ENCODE results near the gene SCLT1.

DNA sequence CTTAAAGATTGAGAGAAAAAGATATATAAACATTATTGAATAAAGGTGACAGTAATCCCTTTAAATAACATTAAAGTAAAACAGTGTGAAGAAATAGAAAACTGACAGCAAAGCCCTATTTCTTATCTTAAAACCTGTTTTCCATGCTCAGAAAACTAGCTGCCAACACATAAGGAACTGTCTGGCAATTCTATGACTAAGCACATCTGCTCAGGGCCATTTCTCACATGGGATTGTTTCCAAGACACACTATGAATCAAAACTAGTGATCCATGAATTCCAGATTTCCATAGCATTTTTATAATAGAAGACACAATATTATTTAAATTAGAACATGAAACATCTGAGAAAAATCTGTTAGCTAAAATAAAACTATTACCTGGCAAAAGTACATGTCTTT lies 113.4 kb downstream of the SCLT1 start:
- TF ChIP-seq, protein P1, sequence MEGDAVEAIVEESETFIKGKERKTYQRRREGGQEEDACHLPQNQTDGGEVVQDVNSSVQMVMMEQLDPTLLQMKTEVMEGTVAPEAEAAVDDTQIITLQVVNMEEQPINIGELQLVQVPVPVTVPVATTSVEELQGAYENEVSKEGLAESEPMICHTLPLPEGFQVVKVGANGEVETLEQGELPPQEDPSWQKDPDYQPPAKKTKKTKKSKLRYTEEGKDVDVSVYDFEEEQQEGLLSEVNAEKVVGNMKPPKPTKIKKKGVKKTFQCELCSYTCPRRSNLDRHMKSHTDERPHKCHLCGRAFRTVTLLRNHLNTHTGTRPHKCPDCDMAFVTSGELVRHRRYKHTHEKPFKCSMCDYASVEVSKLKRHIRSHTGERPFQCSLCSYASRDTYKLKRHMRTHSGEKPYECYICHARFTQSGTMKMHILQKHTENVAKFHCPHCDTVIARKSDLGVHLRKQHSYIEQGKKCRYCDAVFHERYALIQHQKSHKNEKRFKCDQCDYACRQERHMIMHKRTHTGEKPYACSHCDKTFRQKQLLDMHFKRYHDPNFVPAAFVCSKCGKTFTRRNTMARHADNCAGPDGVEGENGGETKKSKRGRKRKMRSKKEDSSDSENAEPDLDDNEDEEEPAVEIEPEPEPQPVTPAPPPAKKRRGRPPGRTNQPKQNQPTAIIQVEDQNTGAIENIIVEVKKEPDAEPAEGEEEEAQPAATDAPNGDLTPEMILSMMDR (IDR thresholded peaks at IDR 0.05), result no peak
- TF ChIP-seq, protein P2, sequence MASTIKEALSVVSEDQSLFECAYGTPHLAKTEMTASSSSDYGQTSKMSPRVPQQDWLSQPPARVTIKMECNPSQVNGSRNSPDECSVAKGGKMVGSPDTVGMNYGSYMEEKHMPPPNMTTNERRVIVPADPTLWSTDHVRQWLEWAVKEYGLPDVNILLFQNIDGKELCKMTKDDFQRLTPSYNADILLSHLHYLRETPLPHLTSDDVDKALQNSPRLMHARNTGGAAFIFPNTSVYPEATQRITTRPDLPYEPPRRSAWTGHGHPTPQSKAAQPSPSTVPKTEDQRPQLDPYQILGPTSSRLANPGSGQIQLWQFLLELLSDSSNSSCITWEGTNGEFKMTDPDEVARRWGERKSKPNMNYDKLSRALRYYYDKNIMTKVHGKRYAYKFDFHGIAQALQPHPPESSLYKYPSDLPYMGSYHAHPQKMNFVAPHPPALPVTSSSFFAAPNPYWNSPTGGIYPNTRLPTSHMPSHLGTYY (CRISPR knock-in tag; IDR thresholded peaks at IDR 0.05), result no peak
- TF ChIP-seq, protein P3, sequence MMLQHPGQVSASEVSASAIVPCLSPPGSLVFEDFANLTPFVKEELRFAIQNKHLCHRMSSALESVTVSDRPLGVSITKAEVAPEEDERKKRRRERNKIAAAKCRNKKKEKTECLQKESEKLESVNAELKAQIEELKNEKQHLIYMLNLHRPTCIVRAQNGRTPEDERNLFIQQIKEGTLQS (CRISPR knock-in tag; conservative IDR thresholded peaks at IDR 0.05), result no peak
- no peak for TF ChIP-seq CBFB (CRISPR knock-in tag; IDR thresholded peaks at IDR 0.05; ENCODE audit: low read depth)

All from WTC11 (cell line).